ENCODE results near the gene HADHB. TPM values are rescaled to one million over a fixed set of nuclear protein-coding genes. Genes with fewer than 3 reads are reported as not detected.
"Not testable (repeated sequence)": the region's sequence is repeated elsewhere in the genome, so short reads cannot be mapped to it uniquely, and the experiment has no call there.

The HADHB gene
- polyA plus RNA-seq, 3 donors: 170 to 199 (median 195) TPM

GRCh38 chr2:26325851-26326250 lies 81.1 kb downstream of the HADHB start:
- no peak for DNase-seq (ENCODE audit: low read depth in 3 of 3, low spot score in 2 of 3)

- DNase-seq (ENCODE audit: low read depth in 3 of 3, low spot score in 2 of 3): no peak
Observed at GRCh38 chr2:26326514-26326913, 81.8 kb downstream of the HADHB start.

- DNase-seq (ENCODE audit: low read depth in 3 of 3, low spot score in 2 of 3): no peak
Observed at GRCh38 chr2:26327291-26328272, 82.8 kb downstream of the HADHB start.

- DNase-seq (ENCODE audit: low read depth in 3 of 3, low spot score in 2 of 3): not testable (repeated sequence)
Observed at GRCh38 chr2:26329083-26329482, 84.3 kb downstream of the HADHB start.

- DNase-seq (ENCODE audit: low read depth in 3 of 3, low spot score in 2 of 3): peak in 1 of 3 donors; percentile 52
Observed at GRCh38 chr2:26330114-26330549, 85.4 kb downstream of the HADHB start.

- DNase-seq (ENCODE audit: low read depth in 3 of 3, low spot score in 2 of 3): no peak
Observed at GRCh38 chr2:26330604-26331003, 85.9 kb downstream of the HADHB start.

- DNase-seq (ENCODE audit: low read depth in 3 of 3, low spot score in 2 of 3): not testable (repeated sequence)
Observed at GRCh38 chr2:26331321-26331720, 86.6 kb downstream of the HADHB start.

- no peak for DNase-seq (ENCODE audit: low read depth in 3 of 3, low spot score in 2 of 3)
Observed at GRCh38 chr2:26333293-26333692, 88.6 kb downstream of the HADHB start.

- no peak for DNase-seq (ENCODE audit: low read depth in 3 of 3, low spot score in 2 of 3)
Observed at GRCh38 chr2:26335231-26335630, 90.5 kb downstream of the HADHB start.

GRCh38 chr2:26336719-26337118 lies 92.0 kb downstream of the HADHB start:
- DNase-seq (ENCODE audit: low read depth in 3 of 3, low spot score in 2 of 3): no peak

- DNase-seq (ENCODE audit: low read depth in 3 of 3, low spot score in 2 of 3): no peak
Observed at GRCh38 chr2:26337298-26337697, 92.6 kb downstream of the HADHB start.

Other genes starting within 250 kb of the HADHB start
- gene RAB10, start 210.9 kb upstream of the HADHB start, polyA plus RNA-seq (ENCODE audit: insufficient read length in 3 of 3): 100 to 1,000 TPM; 172 to 177 (median 175) TPM
- 1 to 10 TPM; 5.9 to 6.1 (median 6.0) TPM for gene GAREM2, start 71.9 kb upstream of the HADHB start, polyA plus RNA-seq (ENCODE audit: insufficient read length in 3 of 3)
- 100 to 1,000 TPM; 222 to 257 (median 228) TPM for gene HADHA, start 307 bp upstream of the HADHB start, polyA plus RNA-seq (ENCODE audit: insufficient read length in 3 of 3)
- 10 to 100 TPM; 21.0 to 23.0 (median 22.4) TPM for gene SELENOI, start 101.2 kb downstream of the HADHB start, polyA plus RNA-seq (ENCODE audit: insufficient read length in 3 of 3)
- gene ADGRF3, start 101.8 kb downstream of the HADHB start, polyA plus RNA-seq (ENCODE audit: insufficient read length in 3 of 3): 1 to 10 TPM; 2.0 to 2.7 (median 2.3) TPM
- 1 to 10 TPM; 3.4 to 3.9 (median 3.7) TPM for gene DRC1, start 157.0 kb downstream of the HADHB start, polyA plus RNA-seq (ENCODE audit: insufficient read length in 3 of 3)
- gene OTOF, start 233.2 kb downstream of the HADHB start, polyA plus RNA-seq (ENCODE audit: insufficient read length in 3 of 3): under 1 TPM; 0.11 to 0.14 (median 0.14) TPM

Measured in right renal cortex interstitium (tissue), 3 donors.